ENCODE results near the gene NRGN. TPM values are rescaled to one million over a fixed set of nuclear protein-coding genes. Genes with fewer than 3 reads are reported as not detected.

Gene NRGN
- total and polyA plus RNA-seq, 10 donors, result 12.7 to 61.2 (median 33.9) TPM

DNA sequence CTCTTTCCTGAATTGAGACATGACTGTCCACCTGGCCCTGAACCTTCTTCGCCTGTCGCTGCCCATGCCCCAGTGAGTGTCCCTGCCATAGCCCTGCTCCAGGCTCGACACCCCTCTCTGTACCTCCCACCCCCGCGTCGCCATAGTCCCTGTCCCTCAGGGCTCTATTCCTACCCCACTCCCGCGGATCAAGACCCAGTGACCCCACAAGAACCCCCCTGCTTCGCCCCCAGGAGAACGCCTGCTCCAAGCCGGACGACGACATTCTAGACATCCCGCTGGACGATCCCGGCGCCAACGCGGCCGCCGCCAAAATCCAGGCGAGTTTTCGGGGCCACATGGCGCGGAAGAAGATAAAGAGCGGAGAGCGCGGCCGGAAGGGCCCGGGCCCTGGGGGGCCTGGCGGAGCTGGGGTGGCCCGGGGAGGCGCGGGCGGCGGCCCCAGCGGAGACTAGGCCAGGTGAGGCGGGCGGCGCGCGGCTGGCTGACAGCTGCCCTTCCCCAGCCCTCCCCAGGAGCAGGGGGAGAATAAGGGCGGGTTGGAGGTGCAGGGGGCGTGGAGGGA, 5.6 kb downstream of the NRGN start:
- Histone ChIP-seq H3K9me3 (no peaks in the 10 kb centered on the region), H3K27ac (peak overlapping the region in 1 of 8 donors; percentile 87), H3K36me3 (no peaks in the 10 kb centered on the region), H3K27me3 (replicated peaks in 1 of 7) (peaks cover 0 to 21% (median 0%) of the 10 kb centered on the region in 7 donors), H3K4me1 (peaks cover 6 to 71% (median 52%) of the 10 kb centered on the region in 6 donors), H3K4me3 (peak overlapping the region in 4 of 8 donors; percentile 58 to 80 (median 65))
- intact Hi-C loops (cut with DNase I; ENCODE audit: low total_unique reads), result no loop called here
- WGBS, 5 donors, result 79 to 86% (median 84%) methylated on average over 41 to 44 of the region's 44 CpGs
- DNase-seq, result peak; percentile 81
- TF ChIP-seq POLR2A (IDR thresholded peaks at IDR 0.05) (no peak), CTCF (IDR thresholded peaks at IDR 0.05 in 8 of 11, conservative IDR thresholded peaks at IDR 0.05 in 3 of 11) (no peak), POLR2AphosphoS5 (IDR thresholded peaks at IDR 0.05) (no peak)

- Histone ChIP-seq H3K4me1 (peaks cover 0 to 64% (median 46%) of the 10 kb centered on the region in 6 donors), H3K9me3 (no peaks in the 10 kb centered on the region), H3K36me3 (no peaks in the 10 kb centered on the region), H3K4me3 (peak overlapping the region; percentile 52 to 80 (median 60)), H3K27ac (peak overlapping the region; percentile 70 to 91 (median 84)), H3K27me3 (replicated peaks in 1 of 7) (peaks cover 0 to 15% (median 0%) of the 10 kb centered on the region in 7 donors)
- peak; percentile 89 for DNase-seq
- intact Hi-C loops (cut with DNase I; ENCODE audit: low total_unique reads), result no loop called here
- TF ChIP-seq CTCF (IDR thresholded peaks at IDR 0.05 in 8 of 11, conservative IDR thresholded peaks at IDR 0.05 in 3 of 11) (peak in 1 of 11 experiments; percentile 23), POLR2A (IDR thresholded peaks at IDR 0.05) (no peak)
- 11 to 16% (median 14%) methylated on average over 28 to 41 of the region's 41 CpGs for WGBS, 5 donors
Measured at GRCh38 chr11:124745835-124746620, 6.3 kb downstream of the NRGN start.

DNA sequence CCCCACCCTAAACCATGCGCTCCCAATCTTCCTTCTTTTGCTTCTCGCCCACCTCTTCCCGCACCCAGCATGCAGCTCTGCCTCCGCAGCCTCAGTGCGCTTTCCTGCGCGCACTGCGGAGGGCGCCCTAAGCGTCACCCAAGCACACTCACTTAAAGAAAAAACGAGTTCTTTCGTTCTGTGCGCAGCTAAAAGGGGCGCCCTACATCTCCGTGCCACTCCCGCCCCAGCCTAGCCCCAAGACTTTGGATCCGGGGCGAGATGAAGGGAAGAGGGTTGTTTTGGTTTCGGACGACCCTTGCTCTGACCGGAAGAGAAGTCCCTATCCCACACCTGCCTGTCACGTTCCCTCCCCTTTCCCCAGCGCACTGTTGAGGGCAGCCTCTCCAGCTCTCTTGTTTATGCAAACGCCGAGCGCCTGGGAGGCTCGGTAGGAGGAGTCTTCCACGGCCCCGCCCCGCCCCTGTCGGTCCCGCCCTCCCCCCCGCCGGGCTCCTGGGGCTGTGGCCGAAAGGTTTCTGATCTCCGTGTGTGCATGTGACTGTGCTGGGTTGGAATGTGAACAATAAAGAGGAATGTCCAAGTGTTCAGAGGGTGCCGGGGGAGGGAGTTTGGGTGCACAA, 7.0 kb downstream of the NRGN start:
- H3K27ac ChIP-seq, result peak overlapping the region; percentile 70 to 91 (median 84)
- H3K4me3 ChIP-seq, result peak overlapping the region; percentile 52 to 80 (median 60)
- peaks cover 0 to 63% (median 49%) of the 10 kb centered on the region in 6 donors for H3K4me1 ChIP-seq
- 2 to 5% (median 3%) methylated on average over 34 to 37 of the region's 37 CpGs for WGBS, 5 donors
- intact Hi-C loops (cut with DNase I; ENCODE audit: low total_unique reads), result no loop called here
- peak in 1 of 3 donors; percentile 68 for TF ChIP-seq POLR2A (IDR thresholded peaks at IDR 0.05)
- peak; percentile 77 to 89 (median 89) for TF ChIP-seq POLR2AphosphoS5 (IDR thresholded peaks at IDR 0.05)
- TF ChIP-seq CTCF (IDR thresholded peaks at IDR 0.05 in 8 of 11, conservative IDR thresholded peaks at IDR 0.05 in 3 of 11), result peak in 10 of 11 experiments; percentile 41 to 68 (median 56)
- H3K27me3 ChIP-seq (replicated peaks in 1 of 7), result peaks cover 0 to 16% (median 0%) of the 10 kb centered on the region in 7 donors
- DNase-seq, result peak; percentile 93
- H3K36me3 ChIP-seq, result no peaks in the 10 kb centered on the region
- H3K9me3 ChIP-seq, result no peaks in the 10 kb centered on the region
